ENCODE results near the gene WNT11. TPM values are rescaled to one million over a fixed set of nuclear protein-coding genes. Genes with fewer than 3 reads are reported as not detected.

The WNT11 gene
- total RNA-seq, 1 experiment from 2014 or later: 29.0 TPM

- Histone ChIP-seq H3K36me3 (ENCODE audit: control insufficient read depth, insufficient read depth, low read length) (no peaks in the 10 kb centered on the region), H3K27me3 (replicated peaks; ENCODE audit: control insufficient read depth, insufficient read depth, low read length) (no peaks in the 10 kb centered on the region), H3K4me3 (ENCODE audit: low read depth, low read length) (no peak overlapping the region), H3K9me3 (no peaks in the 10 kb centered on the region), H3K4me1 (peaks cover 10% of the 10 kb centered on the region)
- intact Hi-C loops (cut with micrococcal nuclease; ENCODE audit: unreplicated experiment): loop anchor here (2.0 kb wide), 1 partner anchor 85 kb away; no protein-coding TSS in a partner anchor
- CTCF ChIA-PET: interaction anchor here (0.6 to 4.6 kb wide), 2 partner anchors 26 to 686 kb away, joined by 3 to 34 read pairs; no protein-coding TSS in a partner anchor
- no peak for TF ChIP-seq CTCF (IDR thresholded peaks at IDR 0.05; ENCODE audit: insufficient read depth in 1 of 2, low read depth in 1 of 2, low read length in 1 of 2, severe bottlenecking in 1 of 2, unreplicated experiment in 1 of 2)
- BruUV-seq (replicated peaks): no TSS peak
- peaks cover 3% of the 10 kb centered on the region for H3K27me3 Mint-ChIP-seq (ENCODE audit: insufficient read depth, unreplicated experiment)
- peak overlapping the region; percentile 31 for H3K27ac Mint-ChIP-seq (ENCODE audit: unreplicated experiment)
- H3K4me1 Mint-ChIP-seq (ENCODE audit: low read depth, unreplicated experiment): peaks cover 15% of the 10 kb centered on the region
- no peak for DNase-seq
- peak overlapping the region; percentile 93 for H3K4me3 Mint-ChIP-seq (ENCODE audit: unreplicated experiment)
- POLR2A ChIA-PET: no interaction called here
- peaks cover 14% of the 10 kb centered on the region for H3K36me3 Mint-ChIP-seq (ENCODE audit: insufficient read depth, unreplicated experiment)
- no peaks in the 10 kb centered on the region for H3K9me3 Mint-ChIP-seq (ENCODE audit: unreplicated experiment)
These were observed 27.7 kb upstream of the WNT11 start for GRCh38 chr11:76234021-76234415.

- Histone ChIP-seq H3K4me1 (peaks cover 11% of the 10 kb centered on the region), H3K36me3 (ENCODE audit: control insufficient read depth, insufficient read depth, low read length) (no peaks in the 10 kb centered on the region), H3K27me3 (replicated peaks; ENCODE audit: control insufficient read depth, insufficient read depth, low read length) (no peaks in the 10 kb centered on the region), H3K4me3 (ENCODE audit: low read depth, low read length) (no peak overlapping the region), H3K9me3 (no peaks in the 10 kb centered on the region)
- no peak overlapping the region for H3K4me3 Mint-ChIP-seq (ENCODE audit: unreplicated experiment)
- no peaks in the 10 kb centered on the region for H3K9me3 Mint-ChIP-seq (ENCODE audit: unreplicated experiment)
- peaks cover 14% of the 10 kb centered on the region for H3K36me3 Mint-ChIP-seq (ENCODE audit: insufficient read depth, unreplicated experiment)
- ChIA-PET POLR2A (no interaction called here), CTCF (interaction anchor here (4.6 kb wide), 1 partner anchor 25 kb away, joined by 34 read pairs; no protein-coding TSS in a partner anchor)
- H3K27ac Mint-ChIP-seq (ENCODE audit: unreplicated experiment): peak overlapping the region; percentile 31
- intact Hi-C loops (cut with micrococcal nuclease; ENCODE audit: unreplicated experiment): no loop called here
- H3K4me1 Mint-ChIP-seq (ENCODE audit: low read depth, unreplicated experiment): peaks cover 15% of the 10 kb centered on the region
- no peak for TF ChIP-seq CTCF (IDR thresholded peaks at IDR 0.05; ENCODE audit: insufficient read depth in 1 of 2, low read depth in 1 of 2, low read length in 1 of 2, severe bottlenecking in 1 of 2, unreplicated experiment in 1 of 2)
- peaks cover 3% of the 10 kb centered on the region for H3K27me3 Mint-ChIP-seq (ENCODE audit: insufficient read depth, unreplicated experiment)
- DNase-seq: no peak
- BruUV-seq (replicated peaks): no TSS peak
These were observed 27.1 kb upstream of the WNT11 start for GRCh38 chr11:76233196-76233921.

GRCh38 chr11:76232026-76232665, 25.8 kb upstream of the WNT11 start:
- H3K36me3 ChIP-seq (ENCODE audit: control insufficient read depth, insufficient read depth, low read length): no peaks in the 10 kb centered on the region
- no peak for TF ChIP-seq CTCF (IDR thresholded peaks at IDR 0.05; ENCODE audit: insufficient read depth in 1 of 2, low read depth in 1 of 2, low read length in 1 of 2, severe bottlenecking in 1 of 2, unreplicated experiment in 1 of 2)
- Mint-ChIP-seq H3K36me3 (ENCODE audit: insufficient read depth, unreplicated experiment) (peaks cover 14% of the 10 kb centered on the region), H3K9me3 (ENCODE audit: unreplicated experiment) (no peaks in the 10 kb centered on the region), H3K4me3 (ENCODE audit: unreplicated experiment) (no peak overlapping the region), H3K27ac (ENCODE audit: unreplicated experiment) (no peak overlapping the region), H3K4me1 (ENCODE audit: low read depth, unreplicated experiment) (peaks cover 15% of the 10 kb centered on the region), H3K27me3 (ENCODE audit: insufficient read depth, unreplicated experiment) (peaks cover 3% of the 10 kb centered on the region)
- ChIA-PET CTCF (interaction anchor here (1.0 kb wide), 1 partner anchor 23 kb away, joined by 3 read pairs; no protein-coding TSS in a partner anchor), POLR2A (no interaction called here)
- H3K9me3 ChIP-seq: no peaks in the 10 kb centered on the region
- DNase-seq: no peak
- H3K27me3 ChIP-seq (replicated peaks; ENCODE audit: control insufficient read depth, insufficient read depth, low read length): no peaks in the 10 kb centered on the region
- peaks cover 15% of the 10 kb centered on the region for H3K4me1 ChIP-seq
- intact Hi-C loops (cut with micrococcal nuclease; ENCODE audit: unreplicated experiment): no loop called here
- no peak overlapping the region for H3K4me3 ChIP-seq (ENCODE audit: low read depth, low read length)
- no TSS peak for BruUV-seq (replicated peaks)

Measured in Caco-2 (cell line).